NCI-H460 (cell line): ENCODE data around the gene HAO1. TPM values are rescaled to one million over a fixed set of nuclear protein-coding genes. Genes with fewer than 3 reads are reported as not detected.
"Not testable (repeated sequence)": the region's sequence is repeated elsewhere in the genome, so short reads cannot be mapped to it uniquely, and the experiment has no call there.

Experiments used
- DNase-seq: peaks from one replicate; pipeline ENCODE4 v3.0.0-alpha.2; 2016; ENCODE audit warnings: low read depth; ENCODE audit errors: extremely low read depth
- small RNA-seq, 2 experiments: library from RNA; depleted of rRNA; stranded (forward); fragments of <200 nt; gene quantifications; one replicate each; pipeline ENCODE3, GENCODE V24; 2014
- total RNA-seq: library from RNA; depleted of rRNA; stranded (reverse); fragments of >200 nt; shearing (Covaris generic); gene quantifications from 2 replicates; pipeline ENCODE4 v1.2.3, GENCODE V29; 2014; rRNA removed

Gene HAO1
- total RNA-seq, 1 experiment from 2014 or later: not detected

DNA sequence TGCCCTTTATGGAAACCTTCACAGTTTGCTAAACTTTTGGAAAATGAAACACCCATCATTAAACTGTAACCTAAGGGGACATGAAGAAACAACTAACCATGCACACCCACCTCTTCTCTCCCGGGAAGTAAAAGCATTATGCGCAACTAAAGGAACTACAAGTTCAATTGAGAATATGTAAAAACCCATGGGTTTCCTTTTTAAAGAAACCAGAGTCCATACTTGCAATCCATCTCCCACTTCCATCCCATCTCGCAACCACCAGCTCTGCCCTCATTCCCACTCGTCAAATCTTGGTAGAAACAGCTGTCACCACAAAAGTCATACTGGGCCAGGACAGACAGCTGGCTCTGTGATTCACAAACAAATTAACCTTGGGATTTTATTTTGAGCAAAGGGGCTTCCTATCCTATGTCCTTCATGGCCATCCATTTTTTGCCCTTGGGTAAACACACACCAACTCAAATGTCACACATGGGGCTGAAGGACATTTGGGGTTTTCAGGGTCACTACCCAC lies 81.5 kb downstream of the HAO1 start:
- DNase-seq: no peak

GRCh38 chr20:7856756-7857155 lies 83.5 kb downstream of the HAO1 start:
- DNase-seq: peak; percentile 47

GRCh38 chr20:7855545-7855944 lies 84.7 kb downstream of the HAO1 start:
- DNase-seq: no peak

GRCh38 chr20:7853493-7853892 lies 86.8 kb downstream of the HAO1 start:
- no peak for DNase-seq

DNA sequence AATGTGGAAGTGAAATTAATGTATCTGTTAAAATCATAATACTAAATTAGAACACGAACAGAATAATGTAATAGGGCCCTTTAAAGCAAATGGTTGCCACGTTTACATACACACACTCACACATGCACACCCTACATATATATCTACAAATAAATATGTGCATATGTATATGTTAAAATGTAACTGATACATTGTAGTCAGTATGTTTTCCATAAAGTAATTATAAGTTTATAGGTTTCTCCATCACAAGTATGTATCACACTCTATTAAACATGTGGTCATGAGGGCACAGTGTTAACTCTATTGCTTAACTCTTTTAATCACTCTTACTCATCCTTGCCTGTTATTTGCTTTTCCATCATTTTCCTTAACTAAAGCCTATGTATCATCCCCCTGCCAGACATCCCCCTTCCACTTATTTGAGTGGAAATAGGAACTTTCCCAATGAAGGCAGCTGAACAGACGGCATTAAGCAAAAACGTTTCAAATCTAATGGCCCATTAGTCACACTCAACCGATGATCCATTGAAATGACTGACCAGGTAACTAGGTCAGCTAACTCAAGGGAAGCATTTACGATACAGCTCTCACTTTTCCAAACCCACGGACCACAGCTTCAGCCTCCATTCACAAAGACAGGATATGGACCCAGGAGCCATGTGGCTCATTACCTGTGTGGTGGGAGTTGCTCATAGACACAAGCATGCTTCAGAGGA lies 89.3 kb downstream of the HAO1 start:
- no peak for DNase-seq

GRCh38 chr20:7849675-7850074 lies 90.6 kb downstream of the HAO1 start:
- no peak for DNase-seq

DNA sequence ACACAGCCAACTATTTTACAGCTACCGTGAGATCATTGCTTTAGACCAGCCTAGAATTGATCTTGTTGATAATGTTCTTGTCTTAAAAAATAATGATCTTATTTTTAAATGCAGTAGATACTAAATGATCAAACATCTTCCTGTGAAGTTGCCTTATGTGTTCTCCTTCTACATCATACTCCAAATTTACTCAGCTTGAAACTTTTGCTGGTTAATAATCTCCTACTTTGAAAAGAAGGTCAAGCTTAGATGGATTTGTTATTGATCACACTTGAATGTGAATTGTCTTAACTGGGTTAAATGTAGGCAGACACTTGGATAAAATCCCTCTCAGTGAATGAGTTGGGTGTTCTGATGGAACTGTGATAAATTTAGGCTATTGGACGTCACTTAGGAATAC lies 91.9 kb downstream of the HAO1 start:
- DNase-seq: no peak

GRCh38 chr20:7843613-7844012 lies 96.6 kb downstream of the HAO1 start:
- DNase-seq: no peak

- DNase-seq: no peak
Measured at GRCh38 chr20:7841971-7842310, 98.3 kb downstream of the HAO1 start.

GRCh38 chr20:7841291-7841970 lies 98.8 kb downstream of the HAO1 start:
- DNase-seq: no peak

DNA sequence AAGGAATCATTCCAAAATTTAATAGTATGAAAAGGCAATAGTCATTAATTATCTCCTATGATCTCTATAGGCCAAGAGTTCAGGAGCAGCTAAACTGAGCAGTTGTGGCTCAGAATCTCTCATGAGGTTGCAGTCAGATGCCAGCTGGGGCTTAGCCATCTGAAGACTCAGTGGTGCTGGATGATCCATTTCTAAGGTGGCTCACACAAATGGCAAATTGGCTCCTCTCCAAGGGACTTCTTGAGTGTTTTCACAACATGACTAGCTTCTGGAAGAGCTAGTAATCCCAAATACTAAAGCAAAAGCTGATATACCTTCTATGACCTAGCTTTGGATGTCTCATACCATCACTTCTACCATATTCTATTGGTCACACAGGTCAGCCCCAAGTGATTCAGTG lies 104.2 kb downstream of the HAO1 start:
- no peak for DNase-seq

- DNase-seq: not testable (repeated sequence)
Measured at GRCh38 chr20:7834441-7834840, 105.8 kb downstream of the HAO1 start.

Small RNA genes within 50 kb of the gene (small RNA-seq; reads per million reads assigned to genes)
- 0 reads per million in 2 experiments for gene AL021879.1

Other genes with a start within 250 kb of the HAO1 start
- gene TMX4, start 79.3 kb upstream of the HAO1 start, total RNA-seq: 55.1 and 61.4 TPM in 2 replicates
- gene PLCB1, start 191.8 kb upstream of the HAO1 start, total RNA-seq: 66.0 and 74.0 TPM in 2 replicates